IMR-90 (cell line): ENCODE results near the gene CLASRP. TPM values are rescaled to one million over a fixed set of nuclear protein-coding genes. Genes with fewer than 3 reads are reported as not detected.

Experiments used
- ATAC-seq: fragments of 200-7000 bp; cut with Tn5 transposase; 2 replicates; pipeline ENCODE4 v1.9.1; 2020; ENCODE audit warnings: low read depth, mild to moderate bottlenecking, moderate library complexity
- BruUV-seq: library from RNA; stranded (reverse); fragments of 400-500 nt; replicated peaks from 2 replicates; lab custom pipeline; 2021; lab: Mats Ljungman, UMichigan
- CTCF ChIA-PET: fragments of 300-600 bp; formaldehyde crosslinking; extraction: SDS; loops from one replicate; lab custom pipeline; 2021; ENCODE audit warnings: antibody characterized with exemption; lab: Yijun Ruan, JAX
- POLR2A ChIA-PET: fragments of 300-600 bp; sonication (Branson Sonifier 250); formaldehyde crosslinking; loops from one replicate; lab custom pipeline; 2022; ENCODE audit warnings: antibody characterized with exemption; ENCODE audit not compliant: unreplicated experiment; lab: Charles Lee
- DNase-seq: peaks from one replicate; pipeline ENCODE4 v3.0.0; 2013
- H2AFZ ChIP-seq: replicated peaks from 2 replicates; pipeline ENCODE3; 2013; ENCODE audit warnings: low read length, mild to moderate bottlenecking; ENCODE audit not compliant: poor library complexity
- H2AK5ac ChIP-seq: 2 replicates; pipeline ENCODE4 v1.6.1; 2013; ENCODE audit warnings: low read depth, low read length, inconsistent platforms
- H2AK9ac ChIP-seq: replicated peaks from 2 replicates; pipeline ENCODE3; 2013; ENCODE audit warnings: mild to moderate bottlenecking, low read depth, low read length, moderate library complexity; ENCODE audit not compliant: poor library complexity
- H2BK120ac ChIP-seq: 2 replicates; pipeline ENCODE4 v1.6.1; 2013; ENCODE audit warnings: low read depth, low read length, inconsistent platforms
- H2BK15ac ChIP-seq: 3 replicates; pipeline ENCODE4 v1.6.1; 2013; ENCODE audit warnings: low read depth, low read length, inconsistent platforms
- H2BK20ac ChIP-seq: 2 replicates; pipeline ENCODE4 v1.6.1; 2013; ENCODE audit warnings: low read depth, mild to moderate bottlenecking, inconsistent platforms, low read length, moderate library complexity
- H2BK5ac ChIP-seq: 2 replicates; pipeline ENCODE4 v1.6.1; 2013; ENCODE audit warnings: mild to moderate bottlenecking, low read depth, low read length, inconsistent platforms; ENCODE audit not compliant: poor library complexity, severe bottlenecking
- H3K14ac ChIP-seq: replicated peaks from 2 replicates; pipeline ENCODE4 v1.6.1; 2013; ENCODE audit warnings: low read depth, low read length, inconsistent platforms
- H3K18ac ChIP-seq: 2 replicates; pipeline ENCODE4 v1.6.1; 2013; ENCODE audit warnings: low read depth, low read length, control low read depth
- H3K23ac ChIP-seq: 2 replicates; pipeline ENCODE4 v1.6.1; 2013; ENCODE audit warnings: low read depth, low read length, inconsistent platforms
- H3K27ac ChIP-seq: 2 replicates; pipeline ENCODE4 v1.5.1; 2013; ENCODE audit warnings: mild to moderate bottlenecking, control low read depth, low read length; ENCODE audit not compliant: insufficient read depth
- H3K27me3 ChIP-seq: 2 replicates; pipeline ENCODE4 v1.6.1; 2013; ENCODE audit warnings: low read length; ENCODE audit not compliant: control insufficient read depth, insufficient read depth
- H3K36me3 ChIP-seq: 2 replicates; pipeline ENCODE4 v1.6.1; 2013; ENCODE audit warnings: low read length, mixed read lengths; ENCODE audit not compliant: control insufficient read depth, insufficient read depth
- H3K4ac ChIP-seq: 2 replicates; pipeline ENCODE4 v1.6.1; 2013; ENCODE audit warnings: low read depth, low read length, inconsistent platforms
- H3K4me1 ChIP-seq: 2 replicates; pipeline ENCODE4 v1.6.1; 2013; ENCODE audit warnings: low read length, mixed read lengths; ENCODE audit not compliant: control insufficient read depth, insufficient read depth
- H3K4me2 ChIP-seq: 2 replicates; pipeline ENCODE4 v1.6.1; 2013; ENCODE audit warnings: low read depth, mild to moderate bottlenecking, control low read depth, low read length, moderate library complexity
- H3K4me3 ChIP-seq: 2 replicates; pipeline ENCODE4 v1.5.1; 2013; ENCODE audit warnings: low read depth, mild to moderate bottlenecking, control low read depth, low read length, moderate library complexity; ENCODE audit not compliant: insufficient read depth
- H3K56ac ChIP-seq: 2 replicates; pipeline ENCODE4 v1.6.1; 2013; ENCODE audit warnings: low read length, inconsistent platforms; ENCODE audit not compliant: insufficient read depth; ENCODE audit errors: extremely low read depth
- H3K79me1 ChIP-seq, 2 experiments: 2 replicates each; pipeline ENCODE4 v1.6.1; 2013; ENCODE audit warnings: low read length in 2 of 2, inconsistent platforms in 1 of 2, low read depth in 1 of 2
- H3K9ac ChIP-seq: 2 replicates; pipeline ENCODE4 v1.6.1; 2013; ENCODE audit warnings: low read depth, low read length, control low read depth
- H3K9me1 ChIP-seq: 2 replicates; pipeline ENCODE4 v1.6.1; 2013; ENCODE audit warnings: low read length, inconsistent platforms; ENCODE audit not compliant: insufficient read depth
- H3K9me3 ChIP-seq: 2 replicates; pipeline ENCODE4 v1.6.1; 2013; ENCODE audit warnings: low read length; ENCODE audit not compliant: control insufficient read depth, insufficient read depth
- H4K20me1 ChIP-seq: 2 replicates; pipeline ENCODE4 v1.6.1; 2013; ENCODE audit warnings: low read length, inconsistent platforms; ENCODE audit not compliant: insufficient read depth
- H4K5ac ChIP-seq: 2 replicates; pipeline ENCODE4 v1.6.1; 2013; ENCODE audit warnings: mild to moderate bottlenecking, low read depth, low read length, control low read depth
- H4K8ac ChIP-seq, 2 experiments: 2 replicates each; pipeline ENCODE4 v1.6.1; 2013; ENCODE audit warnings: low read depth in 2 of 2, low read length in 2 of 2, control low read depth in 1 of 2, inconsistent platforms in 1 of 2
- H4K91ac ChIP-seq: 2 replicates; pipeline ENCODE4 v1.6.1; 2013; ENCODE audit warnings: low read depth, low read length, inconsistent platforms; ENCODE audit not compliant: insufficient read depth
- BHLHE40 ChIP-seq: fragments of 150-350 bp; IDR thresholded peaks from 2 replicates; pipeline ENCODE4 v1.6.1; 2016; ENCODE audit warnings: mild to moderate bottlenecking, low read depth, low read length
- CEBPB ChIP-seq: IDR thresholded peaks from 2 replicates; pipeline ENCODE4 v1.6.1; 2012; ENCODE audit warnings: low read depth, low read length, improper control_type of control experiment
- CHD1 ChIP-seq: IDR thresholded peaks from 2 replicates; pipeline ENCODE4 v1.6.1; 2012; ENCODE audit warnings: low read depth, low read length, improper control_type of control experiment
- CTCF ChIP-seq: conservative IDR thresholded peaks from 2 replicates; pipeline ENCODE4 v1.5.1; 2012; ENCODE audit warnings: mild to moderate bottlenecking, low read depth, low read length, improper control_type of control experiment
- ELK1 ChIP-seq: fragments of 150-350 bp; IDR thresholded peaks from 2 replicates; pipeline ENCODE4 v1.6.1; 2016; ENCODE audit warnings: low read depth, mild to moderate bottlenecking, low read length, moderate library complexity, borderline replicate concordance
- FOS ChIP-seq: fragments of 150-350 bp; IDR thresholded peaks from 2 replicates; pipeline ENCODE4 v1.6.1; 2016; ENCODE audit warnings: low read depth, low read length
- MAFK ChIP-seq: IDR thresholded peaks from 2 replicates; pipeline ENCODE4 v1.6.1; 2012; ENCODE audit warnings: low read depth, low read length, improper control_type of control experiment
- MAZ ChIP-seq: IDR thresholded peaks from 2 replicates; pipeline ENCODE4 v1.6.1; 2012; ENCODE audit warnings: low read depth, mild to moderate bottlenecking, low read length, improper control_type of control experiment, moderate library complexity, borderline replicate concordance
- MXI1 ChIP-seq: IDR thresholded peaks from 2 replicates; pipeline ENCODE4 v1.6.1; 2012; ENCODE audit warnings: low read depth, mild to moderate bottlenecking, low read length, moderate library complexity, borderline replicate concordance
- NFE2L2 ChIP-seq: fragments of 150-350 bp; IDR thresholded peaks from 2 replicates; pipeline ENCODE4 v1.6.1; 2016; ENCODE audit warnings: low read depth, mild to moderate bottlenecking, low read length
- POLR2A ChIP-seq: IDR thresholded peaks from 2 replicates; pipeline ENCODE4 v1.6.1; 2012; ENCODE audit warnings: mild to moderate bottlenecking, low read depth, low read length
- RAD21 ChIP-seq: IDR thresholded peaks from 2 replicates; pipeline ENCODE4 v1.6.1; 2012; ENCODE audit warnings: low read length, improper control_type of control experiment
- RCOR1 ChIP-seq: IDR thresholded peaks from 2 replicates; pipeline ENCODE4 v1.6.1; 2012; ENCODE audit warnings: mild to moderate bottlenecking, low read length, improper control_type of control experiment; ENCODE audit not compliant: insufficient replicate concordance
- RFX5 ChIP-seq: IDR thresholded peaks from 2 replicates; pipeline ENCODE4 v1.8.0; 2012; ENCODE audit warnings: low read depth, mild to moderate bottlenecking, low read length, moderate library complexity
- SMC3 ChIP-seq: fragments of 150-350 bp; IDR thresholded peaks from 2 replicates; pipeline ENCODE4 v1.6.1; 2016; ENCODE audit warnings: low read depth, mild to moderate bottlenecking, antibody characterized with exemption, low read length, moderate library complexity
- USF2 ChIP-seq: fragments of 150-350 bp; IDR thresholded peaks from 2 replicates; pipeline ENCODE4 v1.6.1; 2017; ENCODE audit warnings: mild to moderate bottlenecking, antibody characterized with exemption, low read length, low read depth
- WGBS, 2 experiments: methylation state at CpG; one replicate each; pipeline versions ENCODE4 v1.1.5 to v1.1.7; 2013; ENCODE audit warnings: missing lambda C conversion rate in 2 of 2; ENCODE audit not compliant: insufficient read length in 1 of 2; ENCODE audit errors: extremely low coverage in 2 of 2; 5-methylcytosine and 5-hydroxymethylcytosine counted together
- dilution Hi-C: fragments of 300-500 bp; cut with HindIII; formaldehyde crosslinking; loops from one replicate; pipeline ENCODE4 v1.14.3; 2018; ENCODE audit warnings: low sequenced_read_pairs; ENCODE audit not compliant: unreplicated experiment
- in situ Hi-C: fragments of 300-500 bp; cut with MboI; formaldehyde crosslinking; loops from 3 replicates; pipeline ENCODE4 v1.14.3; 2019; ENCODE audit warnings: low sequenced_read_pairs, inconsistent platforms, mixed read lengths
- intact Hi-C: fragments of 100-400 bp; cut with micrococcal nuclease; formaldehyde crosslinking; loops from 2 replicates; pipeline ENCODE4 v1.10.0; 2022
- polyA plus RNA-seq, 3 experiments: library from polyadenylated mRNA; depleted of rRNA; stranded (reverse); fragments of >200 nt; gene quantifications; 2 replicates each; pipeline ENCODE4 v1.2.3, GENCODE V29; 2012; ENCODE audit warnings: low replicate concordance in 1 of 3
- total RNA-seq: library from RNA; depleted of rRNA; stranded (reverse); fragments of >200 nt; gene quantifications from 2 replicates; pipeline ENCODE4 v1.2.3, GENCODE V29; 2012

CLASRP gene
- total and polyA plus RNA-seq, 2 of the 4 experiments (the other 2 are of a cell fraction): 19.9 to 31.7 TPM

- dilution Hi-C loops (no loop called here), intact Hi-C loops (no loop called here), in situ Hi-C loops (no loop called here)
- no TSS peak for BruUV-seq
- no peak overlapping the region for H2BK20ac ChIP-seq
- peaks cover 10% of the 10 kb centered on the region for H3K9me1 ChIP-seq
- H2AK5ac ChIP-seq: no peak overlapping the region
- no peak overlapping the region; the same call in 2 of the 3 replicates for H2BK15ac ChIP-seq
- no peak overlapping the region for H3K27ac ChIP-seq
- H4K8ac ChIP-seq: no peak overlapping the region
- no peak overlapping the region for H4K91ac ChIP-seq
- H4K20me1 ChIP-seq: no peaks in the 10 kb centered on the region
- H2AK9ac ChIP-seq: no peak overlapping the region
- no peak overlapping the region for H3K14ac ChIP-seq
- H3K56ac ChIP-seq: no peak overlapping the region
- peaks cover 18% of the 10 kb centered on the region for H3K36me3 ChIP-seq
- no peak overlapping the region for H3K18ac ChIP-seq
- peaks cover 3% of the 10 kb centered on the region; the same call in 1 of the 2 replicates for H3K4me1 ChIP-seq
- no peak for DNase-seq
- H3K23ac ChIP-seq: no peak overlapping the region
- H2BK120ac ChIP-seq: no peak overlapping the region
- H2AFZ ChIP-seq: peak overlapping the region; percentile 14
- ATAC-seq: no peak
- no peak overlapping the region for H2BK5ac ChIP-seq
- ChIA-PET CTCF (no interaction called here), POLR2A (no interaction called here)
- no peak for TF ChIP-seq RFX5
- no peak for TF ChIP-seq BHLHE40
- TF ChIP-seq NFE2L2: no peak
- TF ChIP-seq MXI1: no peak
- TF ChIP-seq RCOR1: no peak
- TF ChIP-seq ELK1: no peak
- no peak for TF ChIP-seq POLR2A
- TF ChIP-seq USF2: no peak
- TF ChIP-seq CTCF: no peak
- no peak for TF ChIP-seq MAFK
- no peak for TF ChIP-seq CHD1
- no peak for TF ChIP-seq SMC3
- TF ChIP-seq MAZ: no peak
- TF ChIP-seq FOS: no peak
- TF ChIP-seq RAD21: no peak
- TF ChIP-seq CEBPB: no peak
- peaks cover 6 to 14% of the 10 kb centered on the region in 2 experiments; a peak in 3 of 4 replicates for H3K79me1 ChIP-seq
- 60% methylated on average over 1 of the region's 11 CpGs; no CpG with 5 or more reads in 1 of the 2 experiments for WGBS, 2 experiments
- H4K5ac ChIP-seq: no peak overlapping the region
- no peaks in the 10 kb centered on the region for H3K27me3 ChIP-seq
- H3K4me3 ChIP-seq: no peak overlapping the region
- no peaks in the 10 kb centered on the region for H3K9me3 ChIP-seq
- H3K9ac ChIP-seq: no peak overlapping the region
- H3K4me2 ChIP-seq: no peak overlapping the region
- no peak overlapping the region for H3K4ac ChIP-seq
These were observed 36.0 kb downstream of the CLASRP start for GRCh38 chr19:45074744-45075300.
